ENCODE measurements around the gene LYL1. TPM values are rescaled to one million over a fixed set of nuclear protein-coding genes. Genes with fewer than 3 reads are reported as not detected.

Gene LYL1
- total and polyA plus RNA-seq, 2 donors (not counting 3 experiments of a cell fraction or from before 2014, with no cell fraction given): 74.4 to 87.3 TPM

DNA sequence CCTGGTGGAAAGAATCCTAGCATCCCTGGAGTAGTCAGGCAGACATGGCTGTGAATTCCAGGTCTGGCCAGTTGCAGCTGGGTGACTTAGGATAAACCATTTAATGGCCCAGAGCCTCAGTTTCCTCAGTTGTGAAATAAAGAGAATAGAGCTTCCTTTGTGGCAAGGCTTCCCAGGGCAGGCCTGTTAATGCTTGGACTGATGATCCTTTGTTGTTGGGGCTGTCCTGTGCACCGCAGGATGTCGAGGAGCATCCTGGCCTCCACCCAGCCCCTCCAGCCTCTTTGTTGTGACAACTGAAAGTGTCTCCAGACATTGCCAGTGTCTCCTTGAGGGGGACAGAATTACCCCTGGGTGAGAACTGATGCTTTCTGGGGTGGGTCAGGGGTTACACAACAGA, 16.3 kb downstream of the LYL1 start:
- Histone ChIP-seq H3K79me2 (ENCODE audit: control insufficient read depth, insufficient read depth, low read length) (no peaks in the 10 kb centered on the region), H3K4me2 (ENCODE audit: insufficient read depth, low read length) (no peak overlapping the region), H3K9me3 (replicated peaks; ENCODE audit: control insufficient read depth, insufficient read depth, low read length) (no peaks in the 10 kb centered on the region), H3K4me1 (ENCODE audit: control insufficient read depth, extremely low read depth, insufficient read depth, low read length) (peaks cover 3% of the 10 kb centered on the region), H3K27me3 (ENCODE audit: control insufficient read depth in 2 of 2, insufficient read depth in 2 of 2, low read length in 2 of 2) (no peaks in the 10 kb centered on the region), H3K27ac (ENCODE audit: insufficient read depth, low read depth, low read length) (no peak overlapping the region), H4K20me1 (replicated peaks; ENCODE audit: control insufficient read depth, extremely low read depth, insufficient read depth, low read length) (no peaks in the 10 kb centered on the region), H3K9me1 (replicated peaks; ENCODE audit: control insufficient read depth, extremely low read depth, insufficient read depth, low read length) (no peaks in the 10 kb centered on the region), H3K4me3 (replicated peaks in 1 of 3; ENCODE audit: insufficient read depth in 1 of 3, low read depth in 1 of 3, low read length in 3 of 3) (no peak overlapping the region), H3K9ac (replicated peaks; ENCODE audit: extremely low read depth, insufficient read depth, low read length) (no peak overlapping the region), H3K36me3 (ENCODE audit: control insufficient read depth in 2 of 2, extremely low read depth in 1 of 2, insufficient read depth in 2 of 2, low read length in 2 of 2) (peaks cover 0 to 2% of the 10 kb centered on the region in 2 experiments), H2AFZ (ENCODE audit: low read depth, low read length) (no peak overlapping the region)
- ChIA-PET POLR2A (no interaction called here), CTCF (interaction anchor here (0.9 to 7.2 kb wide), 7 partner anchors 8 to 121 kb away, joined by 3 to 76 read pairs (median 4); no protein-coding TSS in a partner anchor)
- no peak for FAIRE-seq
- BruUV-seq (replicated peaks): no TSS peak
- dilution Hi-C loops (cut with MboI; ENCODE audit: extremely low pct_ligation_motif_present, low sequenced_read_pairs): no loop called here
- intact Hi-C loops (cut with micrococcal nuclease): no loop called here
- TF ChIP-seq MYC (IDR thresholded peaks at IDR 0.05; ENCODE audit: low read depth, low read length): no peak
- no peak for TF ChIP-seq JUN (IDR thresholded peaks at IDR 0.05; ENCODE audit: borderline replicate concordance, insufficient read depth, insufficient read length, low read depth)
- TF ChIP-seq, protein P1, sequence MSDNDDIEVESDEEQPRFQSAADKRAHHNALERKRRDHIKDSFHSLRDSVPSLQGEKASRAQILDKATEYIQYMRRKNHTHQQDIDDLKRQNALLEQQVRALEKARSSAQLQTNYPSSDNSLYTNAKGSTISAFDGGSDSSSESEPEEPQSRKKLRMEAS (IDR thresholded peaks at IDR 0.05; ENCODE audit: insufficient read depth, insufficient read length): no peak
- no peak for TF ChIP-seq POLR2AphosphoS5 (IDR thresholded peaks at IDR 0.05; ENCODE audit: insufficient read depth, low read depth, low read length)
- no peak for TF ChIP-seq FOS (IDR thresholded peaks at IDR 0.05; ENCODE audit: borderline replicate concordance, insufficient read depth, low read length)
- no peak for DNase-seq (ENCODE audit: low read depth, low spot score)

DNA sequence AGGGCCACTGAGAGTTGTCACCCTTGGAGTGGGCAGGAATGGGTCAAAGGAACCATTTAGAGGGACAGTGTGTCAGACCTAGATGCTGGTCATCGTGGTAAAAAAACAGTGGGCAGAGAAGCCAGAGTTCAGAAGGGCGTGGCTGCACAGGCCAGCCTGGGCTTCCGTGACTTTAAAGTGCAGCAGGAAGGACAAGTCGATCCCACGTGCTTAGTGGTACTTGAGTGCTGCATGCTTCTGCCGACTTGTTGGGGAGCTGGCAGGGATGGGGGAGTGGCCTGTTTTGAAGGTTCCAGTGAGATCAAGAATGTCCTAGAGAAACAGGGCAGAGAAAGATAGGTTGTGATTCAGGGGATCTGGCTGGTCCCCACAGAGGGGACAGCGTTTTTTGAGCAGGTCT, 17.0 kb downstream of the LYL1 start:
- BruUV-seq (replicated peaks): no TSS peak
- Histone ChIP-seq H2AFZ (ENCODE audit: low read depth, low read length) (no peak overlapping the region), H3K27me3 (ENCODE audit: control insufficient read depth in 2 of 2, insufficient read depth in 2 of 2, low read length in 2 of 2) (no peaks in the 10 kb centered on the region), H3K9ac (replicated peaks; ENCODE audit: extremely low read depth, insufficient read depth, low read length) (no peak overlapping the region), H3K27ac (ENCODE audit: insufficient read depth, low read depth, low read length) (no peak overlapping the region), H3K36me3 (ENCODE audit: control insufficient read depth in 2 of 2, extremely low read depth in 1 of 2, insufficient read depth in 2 of 2, low read length in 2 of 2) (peaks cover 0 to 2% of the 10 kb centered on the region in 2 experiments), H3K4me1 (ENCODE audit: control insufficient read depth, extremely low read depth, insufficient read depth, low read length) (no peaks in the 10 kb centered on the region), H3K9me3 (replicated peaks; ENCODE audit: control insufficient read depth, insufficient read depth, low read length) (no peaks in the 10 kb centered on the region), H3K4me2 (ENCODE audit: insufficient read depth, low read length) (no peak overlapping the region), H3K4me3 (replicated peaks in 1 of 3; ENCODE audit: insufficient read depth in 1 of 3, low read depth in 1 of 3, low read length in 3 of 3) (no peak overlapping the region), H3K79me2 (ENCODE audit: control insufficient read depth, insufficient read depth, low read length) (no peaks in the 10 kb centered on the region), H3K9me1 (replicated peaks; ENCODE audit: control insufficient read depth, extremely low read depth, insufficient read depth, low read length) (no peaks in the 10 kb centered on the region), H4K20me1 (replicated peaks; ENCODE audit: control insufficient read depth, extremely low read depth, insufficient read depth, low read length) (no peaks in the 10 kb centered on the region)
- TF ChIP-seq, protein P1 (IDR thresholded peaks at IDR 0.05; ENCODE audit: insufficient read depth, insufficient read length): no peak
- no peak for TF ChIP-seq FOS (IDR thresholded peaks at IDR 0.05; ENCODE audit: borderline replicate concordance, insufficient read depth, low read length)
- TF ChIP-seq EZH2 (IDR thresholded peaks at IDR 0.05; ENCODE audit: borderline replicate concordance, low read depth, low read length, severe bottlenecking): no peak
- no peak for TF ChIP-seq JUN (IDR thresholded peaks at IDR 0.05; ENCODE audit: borderline replicate concordance, insufficient read depth, insufficient read length, low read depth)
- TF ChIP-seq MYC (IDR thresholded peaks at IDR 0.05; ENCODE audit: low read depth, low read length): no peak
- no peak for TF ChIP-seq POLR2AphosphoS5 (IDR thresholded peaks at IDR 0.05; ENCODE audit: insufficient read depth, low read depth, low read length)
- no peak for TF ChIP-seq GATA2 (IDR thresholded peaks at IDR 0.05; ENCODE audit: insufficient read depth, insufficient read length, low read depth, low read length)
- TF ChIP-seq, protein P2, sequence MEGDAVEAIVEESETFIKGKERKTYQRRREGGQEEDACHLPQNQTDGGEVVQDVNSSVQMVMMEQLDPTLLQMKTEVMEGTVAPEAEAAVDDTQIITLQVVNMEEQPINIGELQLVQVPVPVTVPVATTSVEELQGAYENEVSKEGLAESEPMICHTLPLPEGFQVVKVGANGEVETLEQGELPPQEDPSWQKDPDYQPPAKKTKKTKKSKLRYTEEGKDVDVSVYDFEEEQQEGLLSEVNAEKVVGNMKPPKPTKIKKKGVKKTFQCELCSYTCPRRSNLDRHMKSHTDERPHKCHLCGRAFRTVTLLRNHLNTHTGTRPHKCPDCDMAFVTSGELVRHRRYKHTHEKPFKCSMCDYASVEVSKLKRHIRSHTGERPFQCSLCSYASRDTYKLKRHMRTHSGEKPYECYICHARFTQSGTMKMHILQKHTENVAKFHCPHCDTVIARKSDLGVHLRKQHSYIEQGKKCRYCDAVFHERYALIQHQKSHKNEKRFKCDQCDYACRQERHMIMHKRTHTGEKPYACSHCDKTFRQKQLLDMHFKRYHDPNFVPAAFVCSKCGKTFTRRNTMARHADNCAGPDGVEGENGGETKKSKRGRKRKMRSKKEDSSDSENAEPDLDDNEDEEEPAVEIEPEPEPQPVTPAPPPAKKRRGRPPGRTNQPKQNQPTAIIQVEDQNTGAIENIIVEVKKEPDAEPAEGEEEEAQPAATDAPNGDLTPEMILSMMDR (IDR thresholded peaks at IDR 0.05; ENCODE audit: extremely low read depth in 1 of 2, insufficient read depth in 1 of 2, low read depth in 1 of 2, low read length in 2 of 2): no peak
- no peak for TF ChIP-seq POLR2A (IDR thresholded peaks at IDR 0.05; ENCODE audit: low read depth, low read length)
- intact Hi-C loops (cut with micrococcal nuclease): no loop called here
- DNase-seq (ENCODE audit: low read depth, low spot score) (no peak), FAIRE-seq (no peak)
- ChIA-PET CTCF (interaction anchor here (1.0 to 7.2 kb wide), 6 partner anchors 8 to 121 kb away, joined by 4 to 76 read pairs (median 7); no protein-coding TSS in a partner anchor), POLR2A (no interaction called here)
- dilution Hi-C loops (cut with MboI; ENCODE audit: extremely low pct_ligation_motif_present, low sequenced_read_pairs): no loop called here

Measured in endothelial cell of umbilical vein (primary cell).